Pancreas (tissue), 10 donors: ENCODE measurements around the gene DNAH2. TPM values are rescaled to one million over a fixed set of nuclear protein-coding genes. Genes with fewer than 3 reads are reported as not detected.
A peak's percentile ranks its signal among the peaks of the same experiment; 100 is the strongest.

Experiments used
- ATAC-seq, 4 donors: fragments of 200-7000 bp; cut with Tn5 transposase; one replicate each; pipeline versions ENCODE4 v1.8.0 to v1.9.1; 2020; ENCODE audit warnings: mild to moderate bottlenecking in 4 of 4, moderate library complexity in 4 of 4
- DNase-seq, 6 donors: peaks; one replicate each; pipeline ENCODE4 v3.0.0-alpha.2; 2020
- FAIRE-seq: peaks from 2 replicates; lab custom pipeline; 2012; peaks lifted over from hg19 to GRCh38; lab: Jason Lieb, UNC
- H3K27ac ChIP-seq, 4 donors: fragments of 200-600 bp; sonication (generic); 1 replicate in 3 of 4; 2 replicates in 1 of 4; pipeline versions ENCODE4 v1.5.0 to v1.8.0; 2020
- H3K27me3 ChIP-seq, 4 donors: fragments of 200-600 bp; one replicate each; pipeline ENCODE4 v1.8.0; 2021
- H3K36me3 ChIP-seq, 3 donors: fragments of 200-600 bp; sonication (generic) in 1 of 3; one replicate each; pipeline versions ENCODE4 v1.5.0 to v1.8.0; 2020 to 2021
- H3K4me1 ChIP-seq, 3 donors: fragments of 200-600 bp; one replicate each; pipeline ENCODE4 v1.8.0; 2021
- H3K4me3 ChIP-seq, 4 donors: fragments of 200-600 bp; sonication (generic) in 2 of 4; one replicate each; pipeline versions ENCODE4 v1.5.0 to v1.8.0; 2020 to 2021
- H3K9me3 ChIP-seq, 4 donors: fragments of 200-600 bp; one replicate each; pipeline ENCODE4 v1.8.0; 2021
- CTCF ChIP-seq, 4 donors: fragments of 200-600 bp; sonication (generic) in 3 of 4; IDR thresholded peaks; one replicate each; pipeline versions ENCODE4 v1.5.0 to v1.8.0; 2021; ENCODE audit warnings: antibody characterized with exemption in 4 of 4
- WGBS, 2 donors: extraction: QIAGEN DNeasy Blood & Tissue Kit; methylation state at CpG; one replicate each; pipeline ENCODE4 v1.1.7; 2013; 5-methylcytosine and 5-hydroxymethylcytosine counted together
- intact Hi-C, 3 donors: fragments of 100-400 bp; cut with DNase I; formaldehyde crosslinking; loops; one replicate each; pipeline versions ENCODE4 v1.11.1 to v1.14.2; 2022
- polyA plus RNA-seq, 2 donors: library from polyadenylated mRNA; stranded (reverse); fragments of 200-250 nt; gene quantifications; one replicate each; pipeline ENCODE4 v1.2.3, GENCODE V29; 2013
- total RNA-seq, 6 donors: library from RNA; stranded (reverse); fragmentation: NEBNext Ultra II Directional in 4 of 6; extraction: Animal tissue kit (Norgen Biotek cat#: 25700) in 4 of 6; gene quantifications; one replicate each; pipeline versions ENCODE4 v1.2.1 to v1.2.4, GENCODE V29; 2021 to 2023
- donor health status: healthy with polysubstance abuse.
- donor health status: DM: no; HTN: no; CAD: no; lungs with moderate emphysema.
- donor health status: DM: no; HTN: no; CAD: no.
- donor health status: control.
- donor health status: control.
- donor health status: Bipolar disorder and iron deficiency.
- donor health status: DM: yes; HTN: yes; CAD: no.
- donor health status: DM: no; HTN: no; CAD: no.
- donor health status: DM: no; HTN: no; CAD: no.
- donor health status: DM: yes; HTN: yes; CAD: no.

The DNAH2 gene
- total and polyA plus RNA-seq, 8 donors = 0.09 to 0.52 (median 0.24) TPM

DNA sequence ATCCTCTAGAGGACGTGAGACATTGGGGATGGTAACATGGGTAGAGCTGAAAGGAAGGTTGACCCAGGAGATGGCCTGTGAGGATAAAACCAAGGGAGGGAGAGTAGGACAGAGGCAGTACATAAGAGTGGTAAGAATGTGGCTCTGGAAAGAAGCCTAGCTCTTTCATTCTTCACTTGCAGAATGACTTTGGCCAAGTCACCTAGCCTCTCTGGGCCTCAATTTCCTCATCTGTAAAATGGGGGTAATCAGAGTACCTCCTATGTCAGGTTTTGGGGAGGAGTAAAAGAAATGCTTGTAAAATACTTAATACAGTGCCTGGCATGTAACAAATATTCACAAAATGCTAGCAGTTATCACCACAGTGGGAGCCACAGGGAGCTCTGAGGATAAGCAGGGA, 123.3 kb downstream of the DNAH2 start:
- peak overlapping the region; percentile 90 to 99 (median 96) for H3K27ac ChIP-seq
- no peaks in the 10 kb centered on the region for H3K36me3 ChIP-seq
- H3K4me3 ChIP-seq = peak overlapping the region in 1 of 4 donors; percentile 59
- intact Hi-C loops = no loop called here
- WGBS, 2 donors = 58 to 60% methylated on average over 1 of the region's 1 CpG
- H3K27me3 ChIP-seq = no peaks in the 10 kb centered on the region
- TF ChIP-seq CTCF (IDR thresholded peaks at IDR 0.05) = no peak
- peaks cover 17 to 29% (median 18%) of the 10 kb centered on the region in 3 donors for H3K4me1 ChIP-seq
- DNase-seq (peak in 1 of 6 donors; percentile 9), ATAC-seq (no peak), FAIRE-seq (no peak)
- H3K9me3 ChIP-seq = no peaks in the 10 kb centered on the region

- FAIRE-seq (no peak), DNase-seq (peak in 5 of 6 donors; percentile 91 to 96 (median 94)), ATAC-seq (peak; percentile 50 to 60 (median 54))
- no peak for TF ChIP-seq CTCF (IDR thresholded peaks at IDR 0.05)
- Histone ChIP-seq H3K9me3 (no peaks in the 10 kb centered on the region), H3K27me3 (no peaks in the 10 kb centered on the region), H3K36me3 (no peaks in the 10 kb centered on the region), H3K4me3 (peak overlapping the region; percentile 56 to 71 (median 61)), H3K4me1 (peaks cover 17 to 29% (median 18%) of the 10 kb centered on the region in 3 donors), H3K27ac (peak overlapping the region; percentile 90 to 99 (median 96))
- WGBS, 2 donors = 1 to 2% methylated on average over 27 to 34 of the region's 34 CpGs
- intact Hi-C loops = no loop called here
These were observed 123.9 kb downstream of the DNAH2 start for GRCh38 chr17:7841396-7841914.

DNA sequence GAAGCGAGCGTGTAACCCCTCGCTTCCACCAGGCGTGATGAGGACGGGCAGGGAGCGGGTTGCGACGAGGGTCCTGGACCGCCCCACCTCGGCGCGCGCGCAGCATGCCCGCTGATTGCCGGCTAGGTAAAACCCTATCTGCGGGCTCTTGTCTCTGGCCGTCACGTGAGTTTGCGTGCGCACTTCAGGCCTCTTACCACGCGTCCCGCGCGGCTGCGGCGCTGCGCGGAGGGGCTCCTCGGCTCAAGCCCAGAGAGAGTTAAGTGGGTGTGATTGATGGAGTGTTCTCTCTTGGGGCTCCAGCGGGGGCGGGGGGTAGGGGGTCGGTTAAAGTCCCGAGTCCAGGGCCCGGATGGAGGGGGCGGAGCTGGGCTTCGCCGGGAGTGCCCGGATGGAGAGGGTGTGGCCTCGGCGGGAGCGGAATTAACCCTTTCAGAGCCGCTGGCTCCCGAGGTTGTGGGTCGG, 124.4 kb downstream of the DNAH2 start:
- peaks cover 17 to 29% (median 18%) of the 10 kb centered on the region in 3 donors for H3K4me1 ChIP-seq
- H3K36me3 ChIP-seq = peaks cover 0 to 2% (median 1%) of the 10 kb centered on the region in 3 donors
- intact Hi-C loops = no loop called here
- DNase-seq = peak; percentile 88 to 96 (median 94)
- no peaks in the 10 kb centered on the region for H3K9me3 ChIP-seq
- H3K4me3 ChIP-seq = peak overlapping the region; percentile 56 to 71 (median 61)
- FAIRE-seq = no peak
- TF ChIP-seq CTCF (IDR thresholded peaks at IDR 0.05) = no peak
- H3K27ac ChIP-seq = peak overlapping the region; percentile 90 to 99 (median 96)
- WGBS, 2 donors = 0 to 1% methylated on average over 40 to 46 of the region's 46 CpGs
- no peaks in the 10 kb centered on the region for H3K27me3 ChIP-seq
- peak; percentile 66 to 78 (median 70) for ATAC-seq

GRCh38 chr17:7842380-7843256, 125.1 kb downstream of the DNAH2 start:
- H3K9me3 ChIP-seq = no peaks in the 10 kb centered on the region
- intact Hi-C loops = no loop called here
- H3K4me3 ChIP-seq = peak overlapping the region; percentile 56 to 71 (median 61)
- H3K4me1 ChIP-seq = peaks cover 13 to 26% (median 17%) of the 10 kb centered on the region in 3 donors
- FAIRE-seq (no peak), DNase-seq (peak; percentile 76 to 91 (median 82)), ATAC-seq (peak; percentile 11 to 29 (median 22))
- WGBS, 2 donors = 0% methylated on average over 47 of the region's 47 CpGs
- H3K27ac ChIP-seq = peak overlapping the region; percentile 90 to 99 (median 96)
- no peaks in the 10 kb centered on the region for H3K27me3 ChIP-seq
- TF ChIP-seq CTCF (IDR thresholded peaks at IDR 0.05) = no peak
- peaks cover 0 to 7% (median 6%) of the 10 kb centered on the region in 3 donors for H3K36me3 ChIP-seq
